GM23338 (cell line): Measurements from ENCODE around the gene NLN. TPM values are rescaled to one million over a fixed set of nuclear protein-coding genes. Genes with fewer than 3 reads are reported as not detected.

Experiments
- CREB1 ChIP-seq: fragments of 250-450 bp; sonication (Bioruptor Pico); IDR thresholded peaks from 2 replicates; pipeline ENCODE4 v1.5.0; 2020; ENCODE audit warnings: low read depth, mild to moderate bottlenecking, moderate library complexity
- EZH2 ChIP-seq: fragments of 200-600 bp; sonication (generic); IDR thresholded peaks from one replicate; pipeline ENCODE4 v1.8.0; 2017; ENCODE audit warnings: antibody characterized with exemption, mild to moderate bottlenecking, low read depth; ENCODE audit not compliant: unreplicated experiment
- EZH2phosphoT487 ChIP-seq: fragments of 200-600 bp; sonication (generic); IDR thresholded peaks from one replicate; pipeline ENCODE4 v1.8.1; 2018; ENCODE audit warnings: antibody characterized with exemption; ENCODE audit not compliant: unreplicated experiment
- NANOG ChIP-seq: IDR thresholded peaks from 2 replicates; pipeline ENCODE4 v1.6.1; 2016; ENCODE audit warnings: antibody characterized with exemption, borderline replicate concordance
- STAT1 ChIP-seq: IDR thresholded peaks from one replicate; pipeline ENCODE4 v1.6.1; 2016; ENCODE audit warnings: antibody characterized with exemption; ENCODE audit not compliant: unreplicated experiment
- ZNF114 ChIP-seq: fragments of 250-450 bp; sonication (Bioruptor Pico); IDR thresholded peaks from 2 replicates; pipeline ENCODE4 v1.5.0; 2020; ENCODE audit warnings: mild to moderate bottlenecking, moderate library complexity
- ZNF331 ChIP-seq: fragments of 250-450 bp; sonication (Bioruptor Pico); IDR thresholded peaks from 2 replicates; pipeline ENCODE4 v1.5.0; 2020; ENCODE audit warnings: low read depth, mild to moderate bottlenecking, moderate library complexity
- ZNF462 ChIP-seq: fragments of 250-450 bp; sonication (Bioruptor Pico); IDR thresholded peaks from 2 replicates; pipeline ENCODE4 v1.5.0; 2020; ENCODE audit warnings: mild to moderate bottlenecking, moderate library complexity
- polyA plus RNA-seq: library from polyadenylated mRNA; unstranded; fragments of >200 nt; fragmentation: Nextera tagmentation; extraction: Ambion mirVana; gene quantifications from 2 replicates; pipeline ENCODE4 v1.2.1, GENCODE V29; 2016
- total RNA-seq: library from RNA; depleted of rRNA; stranded (reverse); fragments of >200 nt; shearing (Covaris generic); gene quantifications from 2 replicates; pipeline ENCODE4 v1.2.3, GENCODE V29; 2014
- TF ChIP-seq, protein P1 (sequence below), 2 experiments: fragments of 200-600 bp in 1 of 2; sonication (generic) in 1 of 2; conservative IDR thresholded peaks; 2 replicates each; pipeline versions ENCODE4 v1.5.1 to v1.6.1; 2016 to 2017; ENCODE audit warnings: antibody characterized with exemption in 2 of 2, low read depth in 2 of 2, mild to moderate bottlenecking in 2 of 2, moderate library complexity in 1 of 2

The NLN gene
- total and polyA plus RNA-seq, 2 experiments from 2014 or later = 56.4 to 168 TPM

DNA sequence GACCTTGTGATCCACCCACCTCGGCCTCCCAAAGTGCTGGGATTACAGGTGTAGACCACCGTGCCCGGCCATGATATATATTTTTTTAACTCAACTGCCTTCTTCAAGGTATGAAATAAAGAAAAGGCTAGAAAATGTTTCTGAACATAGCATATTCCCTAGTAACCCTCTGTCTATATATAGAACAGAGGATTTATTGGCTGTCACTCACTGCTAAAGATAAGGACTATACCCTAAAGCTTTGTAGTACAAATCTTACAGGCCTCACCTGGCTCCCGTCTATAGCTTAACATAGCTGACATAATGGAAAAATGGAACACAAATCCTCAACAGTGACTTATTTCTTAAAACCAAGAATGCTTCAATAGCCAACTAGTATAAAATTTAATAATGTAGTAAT, 14.3 kb upstream of the NLN start (continued):
- TF ChIP-seq ZNF462 (CRISPR knock-in tag) = no peak
- TF ChIP-seq, protein P1, sequence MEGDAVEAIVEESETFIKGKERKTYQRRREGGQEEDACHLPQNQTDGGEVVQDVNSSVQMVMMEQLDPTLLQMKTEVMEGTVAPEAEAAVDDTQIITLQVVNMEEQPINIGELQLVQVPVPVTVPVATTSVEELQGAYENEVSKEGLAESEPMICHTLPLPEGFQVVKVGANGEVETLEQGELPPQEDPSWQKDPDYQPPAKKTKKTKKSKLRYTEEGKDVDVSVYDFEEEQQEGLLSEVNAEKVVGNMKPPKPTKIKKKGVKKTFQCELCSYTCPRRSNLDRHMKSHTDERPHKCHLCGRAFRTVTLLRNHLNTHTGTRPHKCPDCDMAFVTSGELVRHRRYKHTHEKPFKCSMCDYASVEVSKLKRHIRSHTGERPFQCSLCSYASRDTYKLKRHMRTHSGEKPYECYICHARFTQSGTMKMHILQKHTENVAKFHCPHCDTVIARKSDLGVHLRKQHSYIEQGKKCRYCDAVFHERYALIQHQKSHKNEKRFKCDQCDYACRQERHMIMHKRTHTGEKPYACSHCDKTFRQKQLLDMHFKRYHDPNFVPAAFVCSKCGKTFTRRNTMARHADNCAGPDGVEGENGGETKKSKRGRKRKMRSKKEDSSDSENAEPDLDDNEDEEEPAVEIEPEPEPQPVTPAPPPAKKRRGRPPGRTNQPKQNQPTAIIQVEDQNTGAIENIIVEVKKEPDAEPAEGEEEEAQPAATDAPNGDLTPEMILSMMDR (conservative IDR thresholded peaks at IDR 0.05; ENCODE audit: low read depth in 2 of 2) = no peak
- TF ChIP-seq EZH2phosphoT487 = no peak
- TF ChIP-seq EZH2 = no peak
- no peak for TF ChIP-seq NANOG
- TF ChIP-seq ZNF114 (CRISPR knock-in tag) = no peak
- no peak for TF ChIP-seq STAT1
- no peak for TF ChIP-seq ZNF331 (CRISPR knock-in tag)
- TF ChIP-seq CREB1 (CRISPR knock-in tag) = no peak
